ENCODE results near the gene RPAP3.

The RPAP3 gene

GRCh38 chr12:47718531-47718930 lies 12.7 kb upstream of the RPAP3 start:
- Histone ChIP-seq H2AK5ac (ENCODE audit: low read length, severe bottlenecking) (no peak overlapping the region), H3K9ac (ENCODE audit: low read length) (peak overlapping the region; percentile 88)
- 54% methylated on average over 1 of the region's 1 CpG for WGBS

DNA sequence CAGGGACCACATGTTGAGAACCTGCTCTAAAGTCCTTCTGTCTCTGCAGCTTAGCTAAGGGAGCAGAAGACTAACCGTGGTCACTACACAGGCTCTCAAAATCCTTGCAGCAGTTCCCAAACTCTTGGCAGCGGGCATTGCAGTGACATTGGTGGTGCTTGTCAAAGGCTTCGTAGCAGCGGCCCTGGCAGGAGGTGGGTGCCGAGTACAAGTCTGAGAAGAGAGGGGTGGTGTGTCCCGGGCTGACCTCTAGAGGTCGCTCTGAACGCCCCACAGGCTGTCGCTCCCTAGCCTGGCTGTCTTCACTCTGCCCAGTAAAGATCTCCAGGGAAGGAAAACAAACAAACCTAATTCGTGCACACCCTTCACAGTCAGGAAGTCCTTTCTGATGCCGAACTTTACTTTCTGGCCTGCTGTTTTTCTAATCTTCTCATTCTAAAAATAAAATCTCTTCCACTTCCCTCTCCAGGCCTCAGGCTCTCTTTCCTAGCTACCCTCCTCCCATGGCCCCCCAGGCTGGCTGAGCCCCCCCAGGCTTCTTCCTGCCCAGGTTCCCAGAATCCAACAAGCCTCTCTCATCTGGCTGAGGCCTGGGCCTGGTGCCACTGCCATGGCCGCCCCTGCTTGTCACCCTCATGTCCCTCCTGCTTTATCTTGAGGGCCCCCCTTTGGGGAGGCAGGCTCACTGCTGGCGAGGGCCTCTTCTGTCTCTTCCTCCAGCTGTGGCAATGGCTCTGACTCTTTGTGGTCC lies 11.8 kb upstream of the RPAP3 start:
- Histone ChIP-seq H3K9ac (ENCODE audit: low read length) (peak overlapping the region; percentile 88), H3K9me3 (ENCODE audit: control insufficient read depth, low read length) (no peaks in the 10 kb centered on the region), H3K27me3 (ENCODE audit: control insufficient read depth in 1 of 2, insufficient read depth in 1 of 2, low read length in 2 of 2) (no peaks in the 10 kb centered on the region)

More at GRCh38 chr12:47718531-47718930, 12.7 kb upstream of the RPAP3 start:
- Histone ChIP-seq H4K91ac (ENCODE audit: low read length) (no peak overlapping the region), H3K14ac (ENCODE audit: low read length in 2 of 2) (no peak overlapping the region), H3K4me1 (ENCODE audit: control insufficient read depth, insufficient read depth, low read depth, low read length) (peaks cover 7% of the 10 kb centered on the region), H3K4me3 (ENCODE audit: insufficient read depth in 1 of 2, low read depth in 1 of 2, low read length in 2 of 2) (no peak overlapping the region), H3K4ac (ENCODE audit: low read depth in 1 of 2, low read length in 2 of 2) (no peak overlapping the region), H3K4me2 (ENCODE audit: low read length, poor library complexity, severe bottlenecking) (no peak overlapping the region), H3K9me3 (ENCODE audit: control insufficient read depth, low read length) (no peaks in the 10 kb centered on the region), H2BK12ac (ENCODE audit: low read length in 2 of 2) (peak overlapping the region in 1 of 2 experiments; percentile 18), H3K23ac (ENCODE audit: low read length in 2 of 2) (no peak overlapping the region), H2BK5ac (ENCODE audit: low read depth, low read length, poor library complexity, severe bottlenecking) (no peak overlapping the region), H3K27me3 (ENCODE audit: control insufficient read depth in 1 of 2, insufficient read depth in 1 of 2, low read length in 2 of 2) (no peaks in the 10 kb centered on the region), H4K8ac (ENCODE audit: low read length) (no peak overlapping the region), H3K27ac (ENCODE audit: low read length, poor library complexity, severe bottlenecking) (no peak overlapping the region), H3K79me1 (replicated peaks; ENCODE audit: low read length, poor library complexity, severe bottlenecking) (peaks cover 2% of the 10 kb centered on the region), H2BK15ac (ENCODE audit: low read depth, poor library complexity, severe bottlenecking) (no peak overlapping the region), H2AFZ (ENCODE audit: low read depth, low read length) (no peak overlapping the region), H3K18ac (ENCODE audit: low read depth in 1 of 2, low read length in 2 of 2) (no peak overlapping the region), H2BK120ac (ENCODE audit: low read depth, low read length) (no peak overlapping the region), H3K36me3 (ENCODE audit: control insufficient read depth in 1 of 2, insufficient read depth in 2 of 2, low read depth in 1 of 2, low read length in 2 of 2) (peaks cover 3 to 7% of the 10 kb centered on the region in 2 experiments)
- DNase-seq = no peak

GRCh38 chr12:47717046-47717442 lies 11.2 kb upstream of the RPAP3 start:
- no peak overlapping the region for H2BK120ac ChIP-seq (ENCODE audit: low read depth, low read length)
- H3K4me3 ChIP-seq (ENCODE audit: insufficient read depth in 1 of 2, low read depth in 1 of 2, low read length in 2 of 2) = no peak overlapping the region
- no peaks in the 10 kb centered on the region for H3K9me3 ChIP-seq (ENCODE audit: control insufficient read depth, low read length)
- peak overlapping the region; percentile 88 for H3K9ac ChIP-seq (ENCODE audit: low read length)
- no peak overlapping the region for H3K18ac ChIP-seq (ENCODE audit: low read depth in 1 of 2, low read length in 2 of 2)
- 91% methylated on average over 6 of the region's 6 CpGs for WGBS
- no peak overlapping the region for H2AK5ac ChIP-seq (ENCODE audit: low read length, severe bottlenecking)
- no peak overlapping the region for H4K91ac ChIP-seq (ENCODE audit: low read length)
- no peak overlapping the region for H3K27ac ChIP-seq (ENCODE audit: low read length, poor library complexity, severe bottlenecking)
- no peak overlapping the region for H3K23ac ChIP-seq (ENCODE audit: low read length in 2 of 2)
- no peak overlapping the region for H3K4me2 ChIP-seq (ENCODE audit: low read length, poor library complexity, severe bottlenecking)
- no peak overlapping the region for H4K8ac ChIP-seq (ENCODE audit: low read length)
- H2AFZ ChIP-seq (ENCODE audit: low read depth, low read length) = no peak overlapping the region
- no peaks in the 10 kb centered on the region for H3K27me3 ChIP-seq (ENCODE audit: control insufficient read depth in 1 of 2, insufficient read depth in 1 of 2, low read length in 2 of 2)
- H2BK5ac ChIP-seq (ENCODE audit: low read depth, low read length, poor library complexity, severe bottlenecking) = no peak overlapping the region
- H3K4me1 ChIP-seq (ENCODE audit: control insufficient read depth, insufficient read depth, low read depth, low read length) = peaks cover 7% of the 10 kb centered on the region
- no peak overlapping the region for H2BK15ac ChIP-seq (ENCODE audit: low read depth, poor library complexity, severe bottlenecking)
- H2BK12ac ChIP-seq (ENCODE audit: low read length in 2 of 2) = no peak overlapping the region
- H3K4ac ChIP-seq (ENCODE audit: low read depth in 1 of 2, low read length in 2 of 2) = no peak overlapping the region
- no peak for DNase-seq
- peaks cover 0 to 7% of the 10 kb centered on the region in 2 experiments for H3K36me3 ChIP-seq (ENCODE audit: control insufficient read depth in 1 of 2, insufficient read depth in 2 of 2, low read depth in 1 of 2, low read length in 2 of 2)
- H3K79me1 ChIP-seq (replicated peaks; ENCODE audit: low read length, poor library complexity, severe bottlenecking) = peaks cover 2% of the 10 kb centered on the region
- no peak overlapping the region for H3K14ac ChIP-seq (ENCODE audit: low read length in 2 of 2)

More for the DNA sequence above, 11.8 kb upstream of the RPAP3 start:
- H3K4me3 ChIP-seq (ENCODE audit: insufficient read depth in 1 of 2, low read depth in 1 of 2, low read length in 2 of 2) = no peak overlapping the region
- WGBS = 12% methylated on average over 13 of the region's 13 CpGs
- peak; percentile 88 for DNase-seq
- no peak overlapping the region for H3K4me2 ChIP-seq (ENCODE audit: low read length, poor library complexity, severe bottlenecking)
- peaks cover 2% of the 10 kb centered on the region for H3K79me1 ChIP-seq (replicated peaks; ENCODE audit: low read length, poor library complexity, severe bottlenecking)
- no peak overlapping the region for H3K23ac ChIP-seq (ENCODE audit: low read length in 2 of 2)
- peak overlapping the region; percentile 49 for H2BK120ac ChIP-seq (ENCODE audit: low read depth, low read length)
- no peak overlapping the region for H3K14ac ChIP-seq (ENCODE audit: low read length in 2 of 2)
- H3K27ac ChIP-seq (ENCODE audit: low read length, poor library complexity, severe bottlenecking) = no peak overlapping the region
- H3K18ac ChIP-seq (ENCODE audit: low read depth in 1 of 2, low read length in 2 of 2) = peak overlapping the region; percentile 65 to 67
- H2BK15ac ChIP-seq (ENCODE audit: low read depth, poor library complexity, severe bottlenecking) = peak overlapping the region; percentile 38
- H2AFZ ChIP-seq (ENCODE audit: low read depth, low read length) = peak overlapping the region; percentile 46
- H2BK12ac ChIP-seq (ENCODE audit: low read length in 2 of 2) = peak overlapping the region; percentile 21 to 59
- peaks cover 7% of the 10 kb centered on the region for H3K4me1 ChIP-seq (ENCODE audit: control insufficient read depth, insufficient read depth, low read depth, low read length)
- H2AK5ac ChIP-seq (ENCODE audit: low read length, severe bottlenecking) = no peak overlapping the region
- no peak overlapping the region for H2BK5ac ChIP-seq (ENCODE audit: low read depth, low read length, poor library complexity, severe bottlenecking)
- peak overlapping the region; percentile 65 to 84 for H3K4ac ChIP-seq (ENCODE audit: low read depth in 1 of 2, low read length in 2 of 2)
- peak overlapping the region; percentile 98 for H4K8ac ChIP-seq (ENCODE audit: low read length)
- H3K36me3 ChIP-seq (ENCODE audit: control insufficient read depth in 1 of 2, insufficient read depth in 2 of 2, low read depth in 1 of 2, low read length in 2 of 2) = peaks cover 0 to 7% of the 10 kb centered on the region in 2 experiments
- H4K91ac ChIP-seq (ENCODE audit: low read length) = peak overlapping the region; percentile 91

GRCh38 chr12:47715877-47716548 lies 10.2 kb upstream of the RPAP3 start:
- no peak overlapping the region for H2BK120ac ChIP-seq (ENCODE audit: low read depth, low read length)
- no peak overlapping the region for H3K14ac ChIP-seq (ENCODE audit: low read length in 2 of 2)
- H3K27ac ChIP-seq (ENCODE audit: low read length, poor library complexity, severe bottlenecking) = no peak overlapping the region
- peaks cover 7% of the 10 kb centered on the region for H3K4me1 ChIP-seq (ENCODE audit: control insufficient read depth, insufficient read depth, low read depth, low read length)
- H3K36me3 ChIP-seq (ENCODE audit: control insufficient read depth in 1 of 2, insufficient read depth in 2 of 2, low read depth in 1 of 2, low read length in 2 of 2) = peaks cover 0 to 7% of the 10 kb centered on the region in 2 experiments
- H3K4ac ChIP-seq (ENCODE audit: low read depth in 1 of 2, low read length in 2 of 2) = peak overlapping the region in 1 of 2 experiments; percentile 30
- H3K4me3 ChIP-seq (ENCODE audit: insufficient read depth in 1 of 2, low read depth in 1 of 2, low read length in 2 of 2) = peak overlapping the region in 1 of 2 experiments; percentile 60
- no peak for DNase-seq
- peak overlapping the region; percentile 37 for H3K9ac ChIP-seq (ENCODE audit: low read length)
- H4K8ac ChIP-seq (ENCODE audit: low read length) = no peak overlapping the region
- no peak overlapping the region for H2AFZ ChIP-seq (ENCODE audit: low read depth, low read length)
- H2BK5ac ChIP-seq (ENCODE audit: low read depth, low read length, poor library complexity, severe bottlenecking) = no peak overlapping the region
- H3K79me1 ChIP-seq (replicated peaks; ENCODE audit: low read length, poor library complexity, severe bottlenecking) = peaks cover 2% of the 10 kb centered on the region
- H3K27me3 ChIP-seq (ENCODE audit: control insufficient read depth in 1 of 2, insufficient read depth in 1 of 2, low read length in 2 of 2) = no peaks in the 10 kb centered on the region
- no peak overlapping the region for H3K4me2 ChIP-seq (ENCODE audit: low read length, poor library complexity, severe bottlenecking)
- no peaks in the 10 kb centered on the region for H3K9me3 ChIP-seq (ENCODE audit: control insufficient read depth, low read length)
- no peak overlapping the region for H3K23ac ChIP-seq (ENCODE audit: low read length in 2 of 2)
- no peak overlapping the region for H2BK15ac ChIP-seq (ENCODE audit: low read depth, poor library complexity, severe bottlenecking)
- WGBS = 89% methylated on average over 11 of the region's 13 CpGs
- H3K18ac ChIP-seq (ENCODE audit: low read depth in 1 of 2, low read length in 2 of 2) = no peak overlapping the region
- no peak overlapping the region for H4K91ac ChIP-seq (ENCODE audit: low read length)
- H2AK5ac ChIP-seq (ENCODE audit: low read length, severe bottlenecking) = no peak overlapping the region
- no peak overlapping the region for H2BK12ac ChIP-seq (ENCODE audit: low read length in 2 of 2)
